GM23338 (cell line): ENCODE data around the gene ARL5C. TPM values are rescaled to one million over a fixed set of nuclear protein-coding genes. Genes with fewer than 3 reads are reported as not detected.

Source experiments
- ATAC-seq: fragments of 200-7000 bp; cut with Tn5 transposase; 3 replicates; pipeline ENCODE4 v1.9.1; 2020
- DNase-seq: peaks from one replicate; pipeline ENCODE4 v3.0.0-alpha.2; 2015; ENCODE audit warnings: low spot score
- H2AFZ ChIP-seq: fragments of 200-600 bp; sonication (generic); 2 replicates; pipeline ENCODE4 v1.8.0; 2016; ENCODE audit warnings: antibody characterized with exemption, mild to moderate bottlenecking, moderate library complexity
- H3F3A ChIP-seq: fragments of 200-600 bp; sonication (generic); replicated peaks from 2 replicates; pipeline ENCODE4 v1.8.0; 2017; ENCODE audit warnings: antibody characterized with exemption, mixed run types, low read depth
- H3K27ac ChIP-seq: fragments of 200-600 bp; sonication (generic); 2 replicates; pipeline ENCODE4 v1.6.1; 2016; ENCODE audit warnings: low read depth
- H3K27me3 ChIP-seq: fragments of 200-600 bp; sonication (generic); 2 replicates; pipeline ENCODE4 v1.8.0; 2016; ENCODE audit warnings: mild to moderate bottlenecking, mixed run types, moderate library complexity; ENCODE audit not compliant: insufficient read depth
- H3K36me3 ChIP-seq: fragments of 200-600 bp; sonication (generic); 2 replicates; pipeline ENCODE4 v1.8.0; 2016; ENCODE audit warnings: mild to moderate bottlenecking; ENCODE audit not compliant: insufficient read depth
- H3K4me1 ChIP-seq: fragments of 200-600 bp; sonication (generic); 2 replicates; pipeline ENCODE4 v1.8.0; 2016; ENCODE audit warnings: mild to moderate bottlenecking, moderate library complexity; ENCODE audit not compliant: insufficient read depth
- H3K4me2 ChIP-seq: fragments of 200-600 bp; sonication (generic); 2 replicates; pipeline ENCODE4 v1.7.1; 2017; ENCODE audit warnings: mixed run types
- H3K4me3 ChIP-seq: fragments of 200-600 bp; sonication (generic); 2 replicates; pipeline ENCODE4 v1.6.1; 2016; ENCODE audit warnings: mixed run types
- H3K79me2 ChIP-seq: fragments of 200-600 bp; sonication (generic); replicated peaks from 2 replicates; pipeline ENCODE4 v1.8.0; 2017; ENCODE audit warnings: mild to moderate bottlenecking; ENCODE audit not compliant: insufficient read depth
- H3K9me2 ChIP-seq: fragments of 200-600 bp; sonication (generic); 2 replicates; pipeline ENCODE4 v1.8.0; 2017; ENCODE audit not compliant: insufficient read depth
- H4K20me1 ChIP-seq: fragments of 200-600 bp; sonication (generic); replicated peaks from 2 replicates; pipeline ENCODE4 v1.8.0; 2017; ENCODE audit warnings: mild to moderate bottlenecking; ENCODE audit not compliant: insufficient read depth
- H3K27ac Mint-ChIP-seq: 2 replicates; pipeline ENCODE4 v1.8.0; 2020; ENCODE audit warnings: inconsistent platforms, mild to moderate bottlenecking, moderate library complexity, mixed read lengths
- H3K27me3 Mint-ChIP-seq: 3 replicates; pipeline ENCODE4 v1.8.0; 2022; ENCODE audit warnings: low read depth, mild to moderate bottlenecking, moderate library complexity, mixed read lengths, inconsistent platforms; ENCODE audit not compliant: insufficient read depth, poor library complexity
- H3K36me3 Mint-ChIP-seq: 3 replicates; pipeline ENCODE4 v1.8.0; 2021; ENCODE audit warnings: low read depth, mild to moderate bottlenecking, inconsistent platforms, moderate library complexity, mixed read lengths
- H3K4me1 Mint-ChIP-seq: 3 replicates; pipeline ENCODE4 v1.8.0; 2020; ENCODE audit warnings: mild to moderate bottlenecking, inconsistent platforms, mixed read lengths
- H3K4me3 Mint-ChIP-seq: 3 replicates; pipeline ENCODE4 v1.8.0; 2021; ENCODE audit warnings: moderate library complexity, mild to moderate bottlenecking, inconsistent platforms, mixed read lengths
- H3K9me3 Mint-ChIP-seq: 3 replicates; pipeline ENCODE4 v1.8.0; 2020; ENCODE audit warnings: moderate library complexity, mild to moderate bottlenecking, inconsistent platforms, mixed read lengths
- CREB1 ChIP-seq: fragments of 250-450 bp; sonication (Bioruptor Pico); IDR thresholded peaks from 2 replicates; pipeline ENCODE4 v1.5.0; 2020; ENCODE audit warnings: low read depth, mild to moderate bottlenecking, moderate library complexity
- ETS1 ChIP-seq: IDR thresholded peaks from 2 replicates; pipeline ENCODE4 v1.6.1; 2016; ENCODE audit warnings: antibody characterized with exemption
- EZH2 ChIP-seq: fragments of 200-600 bp; sonication (generic); IDR thresholded peaks from one replicate; pipeline ENCODE4 v1.8.0; 2017; ENCODE audit warnings: antibody characterized with exemption, mild to moderate bottlenecking, low read depth; ENCODE audit not compliant: unreplicated experiment
- EZH2phosphoT487 ChIP-seq: fragments of 200-600 bp; sonication (generic); IDR thresholded peaks from one replicate; pipeline ENCODE4 v1.8.1; 2018; ENCODE audit warnings: antibody characterized with exemption; ENCODE audit not compliant: unreplicated experiment
- JUNB ChIP-seq: IDR thresholded peaks from one replicate; pipeline ENCODE4 v1.6.1; 2016; ENCODE audit warnings: antibody characterized with exemption; ENCODE audit not compliant: unreplicated experiment
- NANOG ChIP-seq: IDR thresholded peaks from 2 replicates; pipeline ENCODE4 v1.6.1; 2016; ENCODE audit warnings: antibody characterized with exemption, borderline replicate concordance
- POLR2AphosphoS5 ChIP-seq: IDR thresholded peaks from 2 replicates; pipeline ENCODE4 v1.6.1; 2016; ENCODE audit warnings: antibody characterized with exemption, low read depth
- REST ChIP-seq: IDR thresholded peaks from one replicate; pipeline ENCODE4 v1.6.1; 2018; ENCODE audit warnings: antibody characterized with exemption; ENCODE audit not compliant: unreplicated experiment
- STAT1 ChIP-seq: IDR thresholded peaks from one replicate; pipeline ENCODE4 v1.6.1; 2016; ENCODE audit warnings: antibody characterized with exemption; ENCODE audit not compliant: unreplicated experiment
- ZNF114 ChIP-seq: fragments of 250-450 bp; sonication (Bioruptor Pico); IDR thresholded peaks from 2 replicates; pipeline ENCODE4 v1.5.0; 2020; ENCODE audit warnings: mild to moderate bottlenecking, moderate library complexity
- ZNF331 ChIP-seq: fragments of 250-450 bp; sonication (Bioruptor Pico); IDR thresholded peaks from 2 replicates; pipeline ENCODE4 v1.5.0; 2020; ENCODE audit warnings: low read depth, mild to moderate bottlenecking, moderate library complexity
- polyA plus RNA-seq: library from polyadenylated mRNA; unstranded; fragments of >200 nt; fragmentation: Nextera tagmentation; extraction: Ambion mirVana; gene quantifications from 2 replicates; pipeline ENCODE4 v1.2.1, GENCODE V29; 2016
- total RNA-seq: library from RNA; depleted of rRNA; stranded (reverse); fragments of >200 nt; shearing (Covaris generic); gene quantifications from 2 replicates; pipeline ENCODE4 v1.2.3, GENCODE V29; 2014
- TF ChIP-seq, protein P1 (sequence below): fragments of 250-450 bp; sonication (Bioruptor Pico); IDR thresholded peaks from 2 replicates; pipeline ENCODE4 v1.5.0; 2020; ENCODE audit warnings: mild to moderate bottlenecking, moderate library complexity

ARL5C gene
- total and polyA plus RNA-seq, 2 experiments from 2014 or later: not detected

DNA sequence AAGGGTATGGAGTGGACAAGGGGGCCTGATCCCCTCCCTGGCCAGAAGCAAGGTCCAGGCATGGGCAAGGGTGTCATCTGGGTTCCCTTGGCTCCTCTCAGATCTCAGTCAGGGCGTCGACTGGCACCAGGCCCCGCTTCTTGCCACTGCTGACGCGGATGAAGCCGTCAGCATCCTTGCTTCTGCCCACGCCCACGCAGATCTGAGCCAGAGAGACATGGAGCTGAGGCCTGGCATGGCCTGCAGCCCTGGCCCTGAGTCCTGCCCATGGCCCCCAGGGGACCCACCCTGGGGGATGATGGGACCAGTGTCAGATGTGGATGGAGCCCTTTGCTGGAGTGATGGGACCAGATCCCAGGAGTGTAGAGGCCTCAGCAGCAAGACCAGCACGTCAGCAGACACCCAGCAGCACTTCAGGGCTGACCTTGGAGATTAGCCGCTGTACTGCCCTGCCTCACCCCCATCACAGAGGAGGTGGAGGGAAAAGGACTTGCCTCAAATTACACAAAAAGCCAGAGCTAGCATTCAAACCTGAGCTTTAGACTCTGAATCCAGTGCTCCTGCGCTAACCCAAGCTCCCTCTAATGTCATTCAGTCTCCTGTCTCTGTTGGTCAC lies 46.3 kb upstream of the ARL5C start:
- no peak for ATAC-seq
- Histone ChIP-seq H2AFZ (no peak overlapping the region), H3K4me2 (no peak overlapping the region), H3K4me1 (peaks cover 16% of the 10 kb centered on the region), H3K27ac (no peak overlapping the region), H3K4me3 (no peak overlapping the region), H3K27me3 (peaks cover 13% of the 10 kb centered on the region; the same call in 1 of the 2 replicates), H3F3A (0 out of 2 replicates have a peak, but pooled peaks cover 8% of the 10 kb centered on the region), H3K79me2 (no peaks in the 10 kb centered on the region), H4K20me1 (no peaks in the 10 kb centered on the region), H3K9me2 (no peaks in the 10 kb centered on the region), H3K36me3 (no peaks in the 10 kb centered on the region)
- no peak for DNase-seq
- Mint-ChIP-seq H3K36me3 (no peaks in the 10 kb centered on the region), H3K27me3 (peaks cover 23% of the 10 kb centered on the region), H3K9me3 (no peaks in the 10 kb centered on the region), H3K4me1 (peaks cover 36% of the 10 kb centered on the region), H3K27ac (no peak overlapping the region), H3K4me3 (no peak overlapping the region)
- no peak for TF ChIP-seq STAT1
- TF ChIP-seq REST: no peak
- TF ChIP-seq ZNF114: no peak
- no peak for TF ChIP-seq NANOG
- no peak for TF ChIP-seq CREB1
- no peak for TF ChIP-seq POLR2AphosphoS5
- no peak for TF ChIP-seq ETS1
- TF ChIP-seq EZH2phosphoT487: no peak
- no peak for TF ChIP-seq EZH2

- Mint-ChIP-seq H3K36me3 (peaks cover 5% of the 10 kb centered on the region), H3K27me3 (peaks cover 15% of the 10 kb centered on the region), H3K4me1 (peaks cover 44% of the 10 kb centered on the region), H3K27ac (no peak overlapping the region; the same call in 1 of the 2 replicates), H3K9me3 (no peaks in the 10 kb centered on the region; the same call in 2 of the 3 replicates), H3K4me3 (peak overlapping the region; percentile 69)
- Histone ChIP-seq H3K4me3 (peak overlapping the region; percentile 61), H2AFZ (peak overlapping the region; percentile 89), H4K20me1 (no peaks in the 10 kb centered on the region), H3K27me3 (0 out of 2 replicates have a peak, but pooled peaks cover 9% of the 10 kb centered on the region), H3K36me3 (peaks cover 2% of the 10 kb centered on the region; the same call in 1 of the 2 replicates), H3K4me1 (peaks cover 16% of the 10 kb centered on the region), H3K27ac (no peak overlapping the region), H3K4me2 (peak overlapping the region; percentile 89), H3K79me2 (no peaks in the 10 kb centered on the region), H3F3A (peaks cover 14% of the 10 kb centered on the region), H3K9me2 (no peaks in the 10 kb centered on the region)
- no peak; the same call in 1 of the 3 replicates for ATAC-seq
- no peak for DNase-seq
- TF ChIP-seq NANOG (no peak), ZNF331 (CRISPR knock-in tag) (no peak), JUNB (no peak)
- TF ChIP-seq, protein P1, sequence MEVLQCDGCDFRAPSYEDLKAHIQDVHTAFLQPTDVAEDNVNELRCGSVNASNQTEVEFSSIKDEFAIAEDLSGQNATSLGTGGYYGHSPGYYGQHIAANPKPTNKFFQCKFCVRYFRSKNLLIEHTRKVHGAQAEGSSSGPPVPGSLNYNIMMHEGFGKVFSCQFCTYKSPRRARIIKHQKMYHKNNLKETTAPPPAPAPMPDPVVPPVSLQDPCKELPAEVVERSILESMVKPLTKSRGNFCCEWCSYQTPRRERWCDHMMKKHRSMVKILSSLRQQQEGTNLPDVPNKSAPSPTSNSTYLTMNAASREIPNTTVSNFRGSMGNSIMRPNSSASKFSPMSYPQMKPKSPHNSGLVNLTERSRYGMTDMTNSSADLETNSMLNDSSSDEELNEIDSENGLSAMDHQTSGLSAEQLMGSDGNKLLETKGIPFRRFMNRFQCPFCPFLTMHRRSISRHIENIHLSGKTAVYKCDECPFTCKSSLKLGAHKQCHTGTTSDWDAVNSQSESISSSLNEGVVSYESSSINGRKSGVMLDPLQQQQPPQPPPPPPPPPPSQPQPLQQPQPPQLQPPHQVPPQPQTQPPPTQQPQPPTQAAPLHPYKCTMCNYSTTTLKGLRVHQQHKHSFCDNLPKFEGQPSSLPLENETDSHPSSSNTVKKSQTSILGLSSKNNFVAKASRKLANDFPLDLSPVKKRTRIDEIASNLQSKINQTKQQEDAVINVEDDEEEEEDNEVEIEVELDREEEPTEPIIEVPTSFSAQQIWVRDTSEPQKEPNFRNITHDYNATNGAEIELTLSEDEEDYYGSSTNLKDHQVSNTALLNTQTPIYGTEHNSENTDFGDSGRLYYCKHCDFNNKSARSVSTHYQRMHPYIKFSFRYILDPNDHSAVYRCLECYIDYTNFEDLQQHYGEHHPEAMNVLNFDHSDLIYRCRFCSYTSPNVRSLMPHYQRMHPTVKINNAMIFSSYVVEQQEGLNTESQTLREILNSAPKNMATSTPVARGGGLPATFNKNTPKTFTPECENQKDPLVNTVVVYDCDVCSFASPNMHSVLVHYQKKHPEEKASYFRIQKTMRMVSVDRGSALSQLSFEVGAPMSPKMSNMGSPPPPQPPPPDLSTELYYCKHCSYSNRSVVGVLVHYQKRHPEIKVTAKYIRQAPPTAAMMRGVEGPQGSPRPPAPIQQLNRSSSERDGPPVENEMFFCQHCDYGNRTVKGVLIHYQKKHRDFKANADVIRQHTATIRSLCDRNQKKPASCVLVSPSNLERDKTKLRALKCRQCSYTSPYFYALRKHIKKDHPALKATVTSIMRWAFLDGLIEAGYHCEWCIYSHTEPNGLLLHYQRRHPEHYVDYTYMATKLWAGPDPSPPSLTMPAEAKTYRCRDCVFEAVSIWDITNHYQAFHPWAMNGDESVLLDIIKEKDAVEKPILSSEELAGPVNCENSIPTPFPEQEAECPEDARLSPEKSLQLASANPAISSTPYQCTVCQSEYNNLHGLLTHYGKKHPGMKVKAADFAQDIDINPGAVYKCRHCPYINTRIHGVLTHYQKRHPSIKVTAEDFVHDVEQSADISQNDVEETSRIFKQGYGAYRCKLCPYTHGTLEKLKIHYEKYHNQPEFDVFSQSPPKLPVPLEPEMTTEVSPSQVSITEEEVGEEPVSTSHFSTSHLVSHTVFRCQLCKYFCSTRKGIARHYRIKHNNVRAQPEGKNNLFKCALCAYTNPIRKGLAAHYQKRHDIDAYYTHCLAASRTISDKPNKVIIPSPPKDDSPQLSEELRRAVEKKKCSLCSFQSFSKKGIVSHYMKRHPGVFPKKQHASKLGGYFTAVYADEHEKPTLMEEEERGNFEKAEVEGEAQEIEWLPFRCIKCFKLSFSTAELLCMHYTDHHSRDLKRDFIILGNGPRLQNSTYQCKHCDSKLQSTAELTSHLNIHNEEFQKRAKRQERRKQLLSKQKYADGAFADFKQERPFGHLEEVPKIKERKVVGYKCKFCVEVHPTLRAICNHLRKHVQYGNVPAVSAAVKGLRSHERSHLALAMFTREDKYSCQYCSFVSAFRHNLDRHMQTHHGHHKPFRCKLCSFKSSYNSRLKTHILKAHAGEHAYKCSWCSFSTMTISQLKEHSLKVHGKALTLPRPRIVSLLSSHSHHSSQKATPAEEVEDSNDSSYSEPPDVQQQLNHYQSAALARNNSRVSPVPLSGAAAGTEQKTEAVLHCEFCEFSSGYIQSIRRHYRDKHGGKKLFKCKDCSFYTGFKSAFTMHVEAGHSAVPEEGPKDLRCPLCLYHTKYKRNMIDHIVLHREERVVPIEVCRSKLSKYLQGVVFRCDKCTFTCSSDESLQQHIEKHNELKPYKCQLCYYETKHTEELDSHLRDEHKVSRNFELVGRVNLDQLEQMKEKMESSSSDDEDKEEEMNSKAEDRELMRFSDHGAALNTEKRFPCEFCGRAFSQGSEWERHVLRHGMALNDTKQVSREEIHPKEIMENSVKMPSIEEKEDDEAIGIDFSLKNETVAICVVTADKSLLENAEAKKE (CRISPR knock-in tag): no peak
Observed at GRCh38 chr17:39210093-39210434, 44.1 kb upstream of the ARL5C start.
